A549 (cell line): ENCODE results near the gene NSMCE3. TPM values are rescaled to one million over a fixed set of nuclear protein-coding genes. Genes with fewer than 3 reads are reported as not detected.

Experiments
- ATAC-seq, 2 experiments: fragments of 200-7000 bp in 1 of 2; fragments of >200 bp in 1 of 2; cut with Nextera tagmentation in 1 of 2; cut with Tn5 transposase in 1 of 2; 3 replicates each; pipeline versions ENCODE4 v1.8.0 to v1.9.1; 2018 to 2020; ENCODE audit warnings: mild to moderate bottlenecking in 1 of 2, moderate library complexity in 1 of 2
- CTCF ChIA-PET: fragments of 300-600 bp; sonication (Branson Sonifier 250); formaldehyde crosslinking; extraction: SDS; loops from one replicate; lab custom pipeline; 2021; ENCODE audit warnings: antibody characterized with exemption, inconsistent platforms; lab: Yijun Ruan, JAX
- POLR2A ChIA-PET: fragments of 350-600 bp; formaldehyde crosslinking; extraction: SDS; loops from one replicate; lab custom pipeline; 2021; ENCODE audit warnings: antibody characterized with exemption, inconsistent platforms; lab: Yijun Ruan, JAX
- DNase-seq, 2 experiments: peaks; one replicate each; pipeline versions ENCODE4 v3.0.0 to v3.0.0-alpha.2; 2011 to 2016; ENCODE audit warnings: low read depth in 1 of 2, low spot score in 1 of 2
- FAIRE-seq: peaks from 2 replicates; lab custom pipeline; 2011; peaks lifted over from hg19 to GRCh38; lab: Jason Lieb, UNC
- H3K27ac ChIP-seq, 2 experiments: fragments of >200 bp; sonication (Bioruptor Twin); formaldehyde crosslinking; 3 replicates each; pipeline ENCODE4 v1.5.1; 2016 to 2017
- H3K4me1 ChIP-seq: fragments of >200 bp; sonication (Bioruptor Twin); formaldehyde crosslinking; 3 replicates; pipeline ENCODE4 v1.6.1; 2016
- H3K4me2 ChIP-seq: fragments of >200 bp; sonication (Bioruptor Twin); formaldehyde crosslinking; 3 replicates; pipeline ENCODE4 v1.6.1; 2016
- H3K4me3 ChIP-seq: fragments of >200 bp; sonication (Bioruptor Twin); formaldehyde crosslinking; 3 replicates; pipeline ENCODE4 v1.5.1; 2016
- H3K9me3 ChIP-seq: fragments of >200 bp; sonication (Bioruptor Twin); formaldehyde crosslinking; 3 replicates; pipeline ENCODE4 v1.6.1; 2016
- ATOH8 ChIP-seq: fragments of 250-450 bp; sonication (Bioruptor Pico); IDR thresholded peaks from 2 replicates; pipeline ENCODE4 v1.5.0; 2020; ENCODE audit warnings: low read depth, mild to moderate bottlenecking, moderate library complexity
- BHLHE40 ChIP-seq: IDR thresholded peaks from 2 replicates; pipeline ENCODE4 v1.6.1; 2012; ENCODE audit warnings: low read depth, low read length, inconsistent platforms
- CBX8 ChIP-seq: fragments of 200-600 bp; sonication (generic); IDR thresholded peaks from 2 replicates; pipeline ENCODE4 v1.6.1; 2016
- CHD2 ChIP-seq: fragments of 150-350 bp; IDR thresholded peaks from 2 replicates; pipeline ENCODE4 v1.6.1; 2014; ENCODE audit warnings: low read length; ENCODE audit not compliant: partially characterized antibody
- CTCF ChIP-seq: fragments of >200 bp; sonication (Bioruptor Twin); formaldehyde crosslinking; IDR thresholded peaks from 3 replicates; pipeline ENCODE4 v1.5.1; 2016
- E2F6 ChIP-seq: IDR thresholded peaks from 2 replicates; pipeline ENCODE4 v1.6.1; 2012; ENCODE audit warnings: low read depth, borderline replicate concordance
- EHF ChIP-seq: fragments of 250-450 bp; sonication (Bioruptor Pico); IDR thresholded peaks from 2 replicates; pipeline ENCODE4 v1.5.0; 2020; ENCODE audit warnings: mild to moderate bottlenecking
- EP300 ChIP-seq, 2 experiments: fragments of >200 bp; sonication (Bioruptor Twin); formaldehyde crosslinking; IDR thresholded peaks; 2 replicates in 1 of 2; 3 replicates in 1 of 2; pipeline ENCODE4 v1.6.1; 2016 to 2017
- ESRRA ChIP-seq: fragments of 150-350 bp; IDR thresholded peaks from 2 replicates; pipeline ENCODE4 v1.6.1; 2014; ENCODE audit warnings: mild to moderate bottlenecking, low read length, borderline replicate concordance
- FOSB ChIP-seq: fragments of 250-450 bp; sonication (Bioruptor Pico); IDR thresholded peaks from 2 replicates; pipeline ENCODE4 v1.5.0; 2020; ENCODE audit warnings: mild to moderate bottlenecking, moderate library complexity
- GATA3 ChIP-seq: IDR thresholded peaks from 2 replicates; pipeline ENCODE4 v1.6.1; 2012; ENCODE audit warnings: borderline replicate concordance
- HEYL ChIP-seq: fragments of 250-450 bp; sonication (Bioruptor Pico); IDR thresholded peaks from 2 replicates; pipeline ENCODE4 v1.8.0; 2021; ENCODE audit warnings: mild to moderate bottlenecking, moderate library complexity
- HOXA7 ChIP-seq: fragments of 250-450 bp; sonication (Bioruptor Pico); IDR thresholded peaks from 2 replicates; pipeline ENCODE4 v1.5.0; 2020; ENCODE audit warnings: mild to moderate bottlenecking, moderate library complexity
- HOXB13 ChIP-seq: fragments of 250-450 bp; sonication (Bioruptor Pico); IDR thresholded peaks from 2 replicates; pipeline ENCODE4 v1.5.0; 2020; ENCODE audit warnings: low read depth, mild to moderate bottlenecking, moderate library complexity
- KDM5A ChIP-seq: fragments of 200-600 bp; sonication (generic); IDR thresholded peaks from 2 replicates; pipeline ENCODE4 v1.6.1; 2016; ENCODE audit warnings: antibody characterized with exemption, mild to moderate bottlenecking
- MAFK ChIP-seq: fragments of 450-650 bp; IDR thresholded peaks from 2 replicates; pipeline ENCODE4 v1.6.1; 2014; ENCODE audit not compliant: partially characterized antibody
- MAZ ChIP-seq: fragments of 150-350 bp; IDR thresholded peaks from 2 replicates; pipeline ENCODE4 v1.6.1; 2014; ENCODE audit warnings: antibody characterized with exemption, low read depth, low read length, borderline replicate concordance
- MYC ChIP-seq: IDR thresholded peaks from 2 replicates; pipeline ENCODE4 v1.6.1; 2012; ENCODE audit warnings: mild to moderate bottlenecking, inconsistent platforms, low read length, improper control_type of control experiment, borderline replicate concordance
- NFE2L2 ChIP-seq: fragments of 150-350 bp; conservative IDR thresholded peaks from 2 replicates; pipeline ENCODE4 v1.6.1; 2014; ENCODE audit warnings: low read length
- NR3C1 ChIP-seq: fragments of >200 bp; sonication (Bioruptor Twin); formaldehyde crosslinking; IDR thresholded peaks from 3 replicates; pipeline ENCODE4 v1.6.1; 2017
- PHF8 ChIP-seq: fragments of 200-600 bp; sonication (generic); IDR thresholded peaks from 2 replicates; pipeline ENCODE4 v1.6.1; 2016; ENCODE audit warnings: low read depth, mild to moderate bottlenecking, antibody characterized with exemption, moderate library complexity, borderline replicate concordance
- RARB ChIP-seq: fragments of 250-450 bp; sonication (Bioruptor Pico); IDR thresholded peaks from 2 replicates; pipeline ENCODE4 v1.8.0; 2021; ENCODE audit warnings: mild to moderate bottlenecking, moderate library complexity
- RCOR1 ChIP-seq: fragments of 150-350 bp; IDR thresholded peaks from 2 replicates; pipeline ENCODE4 v1.6.1; 2014; ENCODE audit warnings: antibody characterized with exemption, low read length, low read depth
- REST ChIP-seq: fragments of 200-600 bp; sonication (generic); IDR thresholded peaks from 2 replicates; pipeline ENCODE4 v1.6.1; 2016; ENCODE audit warnings: antibody characterized with exemption, mild to moderate bottlenecking, moderate library complexity
- SMC3 ChIP-seq: fragments of >200 bp; sonication (Bioruptor Twin); formaldehyde crosslinking; IDR thresholded peaks from 3 replicates; pipeline ENCODE4 v1.6.1; 2018; ENCODE audit warnings: inconsistent platforms
- SREBF2 ChIP-seq: fragments of 450-650 bp; IDR thresholded peaks from 2 replicates; pipeline ENCODE4 v1.6.1; 2014; ENCODE audit warnings: mild to moderate bottlenecking, moderate library complexity
- TP53 ChIP-seq: fragments of 250-450 bp; sonication (Bioruptor Pico); IDR thresholded peaks from 2 replicates; pipeline ENCODE4 v1.5.0; 2021; ENCODE audit warnings: mild to moderate bottlenecking, moderate library complexity
- ZC3H11A ChIP-seq: fragments of 450-650 bp; IDR thresholded peaks from 2 replicates; pipeline ENCODE4 v1.6.1; 2014; ENCODE audit warnings: antibody characterized with exemption, mild to moderate bottlenecking
- ZSCAN20 ChIP-seq: fragments of 250-450 bp; sonication (Bioruptor Pico); IDR thresholded peaks from 2 replicates; pipeline ENCODE4 v1.8.0; 2022; ENCODE audit warnings: mild to moderate bottlenecking, moderate library complexity
- WGBS: methylation state at CpG from one replicate; pipeline ENCODE4 v1.1.6; 2017; ENCODE audit errors: missing lambda C conversion rate; 5-methylcytosine and 5-hydroxymethylcytosine counted together
- polyA plus RNA-seq, 4 experiments: library from polyadenylated mRNA; depleted of rRNA in 3 of 4; stranded (reverse); fragments of >200 nt; fragmentation: RNase III in 1 of 4; extraction: RNeasy Plus Mini Kit Qiagen cat#74134 plus additional on column Dnase treatment in 1 of 4; gene quantifications; 2 replicates in 3 of 4; 3 replicates in 1 of 4; pipeline ENCODE4 v1.2.3, GENCODE V29; 2011 to 2017

NSMCE3 gene
- polyA plus RNA-seq, 2 of the 4 experiments (the other 2 are of a cell fraction), result 9.5 to 11.9 TPM

GRCh38 chr15:29274946-29275345 is 5.3 kb upstream of the NSMCE3 start (continued):
- no peak for TF ChIP-seq CTCF
- no peak for TF ChIP-seq ZSCAN20

GRCh38 chr15:29272219-29272618 is 2.6 kb upstream of the NSMCE3 start:
- H3K27ac ChIP-seq, result no peak overlapping the region
- CTCF ChIA-PET, result interaction anchor here (1.2 to 1.9 kb wide), 2 partner anchors 9 to 121 kb away, joined by 3 to 7 read pairs; no protein-coding TSS in a partner anchor
- H3K9me3 ChIP-seq, result no peaks in the 10 kb centered on the region
- FAIRE-seq (no peak), ATAC-seq (no peak), DNase-seq (no peak)
- peaks cover 20% of the 10 kb centered on the region for H3K4me1 ChIP-seq
- 75% methylated on average over 5 of the region's 5 CpGs for WGBS
- TF ChIP-seq SMC3 (no peak), ATOH8 (no peak), ZC3H11A (no peak)
- H3K4me3 ChIP-seq, result no peak overlapping the region
- POLR2A ChIA-PET, result no interaction called here
- H3K4me2 ChIP-seq, result no peak overlapping the region

GRCh38 chr15:29270976-29271375 is 1.4 kb upstream of the NSMCE3 start:
- CTCF ChIA-PET, result interaction anchor here (1.4 to 1.9 kb wide), 2 partner anchors 7 to 11 kb away, joined by 5 to 7 read pairs; no protein-coding TSS in a partner anchor
- ATAC-seq, result no peak

GRCh38 chr15:29270169-29270955 is 740 bp upstream of the NSMCE3 start:
- H3K4me1 ChIP-seq, result peaks cover 24% of the 10 kb centered on the region
- ChIA-PET POLR2A (no interaction called here), CTCF (interaction anchor here (0.8 to 1.4 kb wide), 2 partner anchors 11 to 15 kb away, joined by 3 to 5 read pairs; no protein-coding TSS in a partner anchor)
- WGBS, result 27% methylated on average over 8 of the region's 8 CpGs
- peak overlapping the region; percentile 82 for H3K4me3 ChIP-seq
- no peaks in the 10 kb centered on the region for H3K9me3 ChIP-seq
- no peak for FAIRE-seq
- peak in 1 of 2 experiments; percentile 7; a peak in 1 of 6 replicates for ATAC-seq
- H3K27ac ChIP-seq, result peak overlapping the region; percentile 87 to 95
- peak overlapping the region; percentile 93 for H3K4me2 ChIP-seq
- DNase-seq, result no peak
- TF ChIP-seq SMC3 (no peak), RCOR1 (no peak), EP300 (IDR thresholded peaks at IDR 0.05) (no peak), MAZ (no peak), REST (no peak), BHLHE40 (no peak), TP53 (CRISPR knock-in tag) (no peak), NFE2L2 (no peak), E2F6 (no peak), NR3C1 (no peak), HOXB13 (CRISPR knock-in tag) (no peak), ZC3H11A (no peak), PHF8 (no peak), KDM5A (no peak), SREBF2 (no peak)

More at GRCh38 chr15:29270976-29271375, 1.4 kb upstream of the NSMCE3 start:
- no peak for DNase-seq
- no peaks in the 10 kb centered on the region for H3K9me3 ChIP-seq
- no peak overlapping the region for H3K27ac ChIP-seq
- POLR2A ChIA-PET, result no interaction called here
- no peak overlapping the region; the same call in 2 of the 3 replicates for H3K4me2 ChIP-seq
- H3K4me3 ChIP-seq, result no peak overlapping the region
- peaks cover 24% of the 10 kb centered on the region for H3K4me1 ChIP-seq
- FAIRE-seq, result peak; percentile 86
- TF ChIP-seq RCOR1 (no peak), PHF8 (no peak), HOXB13 (CRISPR knock-in tag) (no peak), CBX8 (no peak), GATA3 (no peak), MAFK (no peak), EHF (CRISPR knock-in tag) (no peak), HOXA7 (CRISPR knock-in tag) (no peak), CHD2 (no peak), FOSB (CRISPR knock-in tag) (no peak), ESRRA (no peak), ZC3H11A (no peak), HEYL (CRISPR knock-in tag) (no peak), MYC (no peak), RARB (CRISPR knock-in tag) (no peak)
